Thyroid gland (tissue), 4 donors: ENCODE measurements around the gene RUSC2. TPM values are rescaled to one million over a fixed set of nuclear protein-coding genes. Genes with fewer than 3 reads are reported as not detected.

ENCODE experiments used
- DNase-seq, 2 donors: peaks; one replicate each; pipeline ENCODE4 v3.0.0-alpha.2; 2019
- H3K27ac ChIP-seq, 3 donors: fragments of 200-600 bp; sonication (generic); 1 replicate in 2 of 3; 2 replicates in 1 of 3; pipeline ENCODE4 v1.5.1; 2016 to 2019; ENCODE audit warnings: mild to moderate bottlenecking in 1 of 3, moderate library complexity in 1 of 3
- H3K27me3 ChIP-seq: fragments of 200-600 bp; sonication (generic); one replicate; pipeline ENCODE4 v1.5.1; 2019
- H3K36me3 ChIP-seq, 2 donors: fragments of 200-600 bp; sonication (generic); one replicate each; pipeline ENCODE4 v1.5.1; 2016 to 2019
- H3K4me1 ChIP-seq, 2 donors: fragments of 200-600 bp; sonication (generic); one replicate each; pipeline ENCODE4 v1.5.1; 2017 to 2019
- H3K4me3 ChIP-seq, 3 donors: fragments of 200-600 bp; sonication (generic); replicated peaks in 1 of 3; 1 replicate in 2 of 3; 2 replicates in 1 of 3; pipeline ENCODE4 v1.5.1; 2016; ENCODE audit warnings: mild to moderate bottlenecking in 1 of 3
- H3K9me3 ChIP-seq: fragments of 200-600 bp; sonication (generic); one replicate; pipeline ENCODE4 v1.5.1; 2017
- CTCF ChIP-seq, 6 experiments: fragments of 200-600 bp in 3 of 6; fragments of 450-650 bp in 3 of 6; sonication (generic) in 3 of 6; IDR thresholded peaks; one replicate each; pipeline ENCODE4 v1.5.1; 2016 to 2019; ENCODE audit warnings: antibody characterized with exemption in 6 of 6, mild to moderate bottlenecking in 2 of 6, inconsistent platforms in 1 of 6, moderate library complexity in 1 of 6
- POLR2A ChIP-seq, 2 donors: fragments of 450-650 bp; IDR thresholded peaks; one replicate each; pipeline ENCODE4 v1.6.1; 2017; ENCODE audit warnings: antibody characterized with exemption in 2 of 2, mild to moderate bottlenecking in 2 of 2, moderate library complexity in 1 of 2
- WGBS, 2 donors: methylation state at CpG; one replicate each; pipeline ENCODE4 v1.1.5; 2017; 5-methylcytosine and 5-hydroxymethylcytosine counted together
- intact Hi-C: fragments of 100-400 bp; cut with DNase I; formaldehyde crosslinking; loops from one replicate; pipeline ENCODE4 v1.15.1; 2023
- total RNA-seq, 4 donors: library from RNA; depleted of rRNA; stranded (reverse); fragments of >200 nt; gene quantifications; one replicate each; pipeline ENCODE4 v1.2.3, GENCODE V29; 2016

Gene RUSC2
- 10 to 100 TPM; 15.2 to 28.2 (median 26.4) TPM for total RNA-seq

DNA sequence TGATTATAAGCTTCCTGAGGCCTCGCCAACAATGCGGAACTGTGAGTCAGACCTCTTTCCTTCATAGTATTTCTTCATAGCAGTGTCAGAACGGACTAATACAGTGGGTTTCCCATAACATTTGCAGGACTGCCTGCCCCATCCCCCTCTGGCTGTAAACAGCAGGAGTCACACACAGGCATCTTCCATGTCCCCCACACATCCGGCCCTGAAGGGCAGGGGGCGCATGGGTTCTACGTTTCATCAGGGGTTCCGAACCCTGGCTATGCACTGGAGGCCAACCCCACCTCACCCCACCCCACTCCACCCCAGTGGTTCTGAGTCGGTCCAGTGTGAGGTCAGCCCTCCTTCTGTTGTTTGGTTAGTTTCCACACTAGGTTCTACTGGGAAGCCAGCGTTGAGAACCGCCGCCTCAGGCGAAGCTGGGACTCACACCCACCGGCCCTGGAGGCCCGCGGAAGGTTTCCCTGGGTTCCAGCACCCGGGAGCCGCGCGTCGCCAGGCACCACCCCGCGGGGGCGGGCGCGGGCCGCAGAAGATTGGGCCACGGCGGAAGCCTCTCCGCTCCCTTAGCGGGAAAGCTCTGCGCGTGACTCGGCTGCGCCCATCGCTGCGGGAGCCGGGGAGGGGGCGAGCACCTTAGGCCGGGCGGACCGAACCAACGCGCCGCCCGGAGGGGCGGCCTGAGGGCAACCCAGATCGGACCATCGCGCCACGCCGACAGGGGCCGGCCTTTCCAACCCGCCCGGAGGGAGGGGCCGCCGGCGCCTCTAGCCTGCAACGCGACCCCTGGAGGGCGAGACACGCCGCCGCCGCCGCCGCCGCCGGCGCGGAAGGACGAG lies at the start of gene RUSC2:
RUSC2 (plus strand) TSS at position 799 of the 842 bp plus-strand sequence. CDS start 56,411 bp downstream, outside the sequence.
- Histone ChIP-seq H3K27me3 (no peaks in the 10 kb centered on the region), H3K4me1 (peaks cover 8% of the 10 kb centered on the region in 2 donors), H3K36me3 (no peaks in the 10 kb centered on the region), H3K27ac (peak within 1 kb of the TSS; percentile 76 to 97 (median 97)), H3K9me3 (no peaks in the 10 kb centered on the region), H3K4me3 (peak within 1 kb of the TSS; percentile 41 to 76 (median 64))
- peak; percentile 87 to 89 for DNase-seq
- WGBS, 2 donors = 12 to 19% methylated on average over 7 of the region's 71 CpGs
- TF ChIP-seq CTCF (IDR thresholded peaks at IDR 0.05) = peak in 5 of 6 experiments; percentile 13 to 72 (median 41)
- TF ChIP-seq POLR2A (IDR thresholded peaks at IDR 0.05) = peak in 1 of 2 donors; percentile 84
- intact Hi-C loops = loop anchor here (2.0 kb wide), 1 partner anchor 65 kb away; no protein-coding TSS in a partner anchor

GRCh38 chr9:35446012-35446411 lies 43.9 kb upstream of the RUSC2 start:
- Histone ChIP-seq H3K9me3 (no peaks in the 10 kb centered on the region), H3K27ac (no peak overlapping the region), H3K4me1 (no peaks in the 10 kb centered on the region), H3K27me3 (no peaks in the 10 kb centered on the region), H3K36me3 (no peaks in the 10 kb centered on the region), H3K4me3 (no peak overlapping the region)
- no peak for TF ChIP-seq POLR2A (IDR thresholded peaks at IDR 0.05)
- TF ChIP-seq CTCF (IDR thresholded peaks at IDR 0.05) = no peak
- intact Hi-C loops = no loop called here
- no peak for DNase-seq
- WGBS, 2 donors = 94% methylated on average over 3 of the region's 3 CpGs

DNA sequence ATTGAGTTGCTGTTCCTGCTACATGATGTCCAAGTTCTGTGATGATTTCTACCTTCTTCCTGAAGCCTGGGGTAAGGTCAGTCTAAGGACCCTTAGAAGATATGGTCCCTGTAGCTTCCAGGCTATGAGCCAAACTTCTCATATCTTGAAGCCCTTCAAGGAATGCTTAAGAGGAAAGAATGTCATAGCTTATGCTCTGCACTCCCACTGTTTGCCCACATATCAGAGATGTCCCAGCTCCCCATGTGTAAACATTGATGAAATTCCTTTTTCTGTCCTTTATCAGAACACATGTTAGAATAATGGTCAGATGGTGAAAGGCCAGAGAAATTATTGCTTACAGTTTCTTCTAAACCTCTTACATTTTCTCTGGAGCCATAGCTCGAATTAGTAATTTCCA lies 41.4 kb upstream of the RUSC2 start:
- H3K9me3 ChIP-seq = no peaks in the 10 kb centered on the region
- DNase-seq = no peak
- intact Hi-C loops = no loop called here

DNA sequence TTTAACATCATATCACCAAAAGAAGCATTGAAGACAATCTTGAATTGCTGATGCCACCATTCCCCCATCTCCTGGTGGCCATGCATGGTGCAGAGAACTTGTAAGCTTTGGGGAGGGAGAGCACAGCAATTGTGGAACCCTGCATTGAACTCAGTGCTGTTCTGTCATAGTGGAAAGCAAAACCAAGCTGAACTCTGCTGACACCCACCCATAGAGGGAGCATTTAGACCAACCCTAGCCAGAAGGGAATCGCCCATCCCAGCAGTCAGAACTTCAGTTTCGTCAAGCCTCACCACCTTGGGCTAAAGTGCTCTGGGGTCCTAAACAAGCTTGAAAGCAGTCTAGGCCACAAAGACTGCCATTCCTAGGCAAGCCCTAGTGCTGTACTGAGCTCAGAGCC lies 37.4 kb upstream of the RUSC2 start:
- TF ChIP-seq CTCF (IDR thresholded peaks at IDR 0.05) = no peak
- TF ChIP-seq POLR2A (IDR thresholded peaks at IDR 0.05) = no peak
- no peaks in the 10 kb centered on the region for H3K9me3 ChIP-seq
- intact Hi-C loops = no loop called here

More for the DNA sequence above, 41.4 kb upstream of the RUSC2 start:
- no peaks in the 10 kb centered on the region for H3K4me1 ChIP-seq
- 76 to 86% methylated on average over 1 of the region's 1 CpG for WGBS, 2 donors
- H3K36me3 ChIP-seq = no peaks in the 10 kb centered on the region
- TF ChIP-seq POLR2A (IDR thresholded peaks at IDR 0.05) = no peak
- no peak for TF ChIP-seq CTCF (IDR thresholded peaks at IDR 0.05)
- no peaks in the 10 kb centered on the region for H3K27me3 ChIP-seq
- no peak overlapping the region for H3K27ac ChIP-seq
- no peak overlapping the region for H3K4me3 ChIP-seq

GRCh38 chr9:35453786-35454185 lies 36.1 kb upstream of the RUSC2 start:
- no peaks in the 10 kb centered on the region for H3K4me1 ChIP-seq
- TF ChIP-seq CTCF (IDR thresholded peaks at IDR 0.05) (no peak), POLR2A (IDR thresholded peaks at IDR 0.05) (no peak)
- H3K27me3 ChIP-seq = no peaks in the 10 kb centered on the region
- no peak overlapping the region for H3K4me3 ChIP-seq
- peak in 1 of 2 donors; percentile 1 for DNase-seq
- H3K36me3 ChIP-seq = no peaks in the 10 kb centered on the region
- intact Hi-C loops = no loop called here
- WGBS, 2 donors = 83 to 88% methylated on average over 2 of the region's 2 CpGs
- no peaks in the 10 kb centered on the region for H3K9me3 ChIP-seq
- no peak overlapping the region for H3K27ac ChIP-seq

More for the DNA sequence above, 37.4 kb upstream of the RUSC2 start:
- H3K4me1 ChIP-seq = no peaks in the 10 kb centered on the region
- H3K27me3 ChIP-seq = no peaks in the 10 kb centered on the region
- no peak overlapping the region for H3K27ac ChIP-seq
- 95 to 100% methylated on average over 2 of the region's 2 CpGs for WGBS, 2 donors
- no peaks in the 10 kb centered on the region for H3K36me3 ChIP-seq
- DNase-seq = no peak
- no peak overlapping the region for H3K4me3 ChIP-seq
